Measurements from ENCODE around the gene EMILIN2.

Gene EMILIN2

DNA sequence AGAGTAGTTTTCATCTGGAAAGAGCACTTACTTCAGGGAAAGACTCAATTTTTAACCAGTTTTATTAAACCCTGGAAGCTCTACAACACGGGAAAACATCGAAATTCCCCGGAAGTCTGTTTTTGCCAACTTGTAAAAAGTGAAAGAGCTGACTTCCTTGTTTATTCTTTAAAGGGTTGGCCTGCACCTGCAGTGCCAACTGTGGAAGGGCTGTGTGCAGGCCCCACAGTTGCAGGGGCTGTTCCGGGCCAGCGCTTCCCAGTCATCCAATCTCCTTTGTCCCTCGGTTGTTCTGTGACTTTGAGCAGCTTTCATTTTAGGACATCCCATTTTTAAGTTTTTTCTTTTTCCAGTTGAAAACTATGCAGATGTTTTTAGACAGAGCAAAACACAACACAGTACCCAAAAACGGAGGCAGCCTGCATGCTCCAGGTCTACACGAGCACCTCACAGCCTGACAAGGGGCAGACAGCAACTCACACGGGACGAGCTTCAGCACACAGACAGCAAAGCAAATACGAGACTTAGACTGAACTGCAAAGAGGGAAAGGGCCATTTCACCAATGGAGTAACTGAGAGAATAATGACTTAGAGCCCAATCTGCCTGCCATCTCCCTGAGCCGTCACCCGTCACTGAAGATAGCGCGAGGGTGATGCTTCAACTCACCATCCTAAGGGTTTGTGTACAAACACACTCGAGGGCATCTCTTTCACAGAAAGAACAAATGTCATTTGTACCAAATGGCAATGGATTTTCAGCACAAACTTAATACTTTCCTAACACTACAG, 70.6 kb downstream of the EMILIN2 start:
- no peak for DNase-seq (ENCODE audit: low read depth)
- no peak overlapping the region for H3K4me3 ChIP-seq (ENCODE audit: low read length)
- TF ChIP-seq, protein P1, sequence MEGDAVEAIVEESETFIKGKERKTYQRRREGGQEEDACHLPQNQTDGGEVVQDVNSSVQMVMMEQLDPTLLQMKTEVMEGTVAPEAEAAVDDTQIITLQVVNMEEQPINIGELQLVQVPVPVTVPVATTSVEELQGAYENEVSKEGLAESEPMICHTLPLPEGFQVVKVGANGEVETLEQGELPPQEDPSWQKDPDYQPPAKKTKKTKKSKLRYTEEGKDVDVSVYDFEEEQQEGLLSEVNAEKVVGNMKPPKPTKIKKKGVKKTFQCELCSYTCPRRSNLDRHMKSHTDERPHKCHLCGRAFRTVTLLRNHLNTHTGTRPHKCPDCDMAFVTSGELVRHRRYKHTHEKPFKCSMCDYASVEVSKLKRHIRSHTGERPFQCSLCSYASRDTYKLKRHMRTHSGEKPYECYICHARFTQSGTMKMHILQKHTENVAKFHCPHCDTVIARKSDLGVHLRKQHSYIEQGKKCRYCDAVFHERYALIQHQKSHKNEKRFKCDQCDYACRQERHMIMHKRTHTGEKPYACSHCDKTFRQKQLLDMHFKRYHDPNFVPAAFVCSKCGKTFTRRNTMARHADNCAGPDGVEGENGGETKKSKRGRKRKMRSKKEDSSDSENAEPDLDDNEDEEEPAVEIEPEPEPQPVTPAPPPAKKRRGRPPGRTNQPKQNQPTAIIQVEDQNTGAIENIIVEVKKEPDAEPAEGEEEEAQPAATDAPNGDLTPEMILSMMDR (IDR thresholded peaks at IDR 0.05; ENCODE audit: insufficient read depth, low read depth, low read length, missing control alignments): no peak

DNA sequence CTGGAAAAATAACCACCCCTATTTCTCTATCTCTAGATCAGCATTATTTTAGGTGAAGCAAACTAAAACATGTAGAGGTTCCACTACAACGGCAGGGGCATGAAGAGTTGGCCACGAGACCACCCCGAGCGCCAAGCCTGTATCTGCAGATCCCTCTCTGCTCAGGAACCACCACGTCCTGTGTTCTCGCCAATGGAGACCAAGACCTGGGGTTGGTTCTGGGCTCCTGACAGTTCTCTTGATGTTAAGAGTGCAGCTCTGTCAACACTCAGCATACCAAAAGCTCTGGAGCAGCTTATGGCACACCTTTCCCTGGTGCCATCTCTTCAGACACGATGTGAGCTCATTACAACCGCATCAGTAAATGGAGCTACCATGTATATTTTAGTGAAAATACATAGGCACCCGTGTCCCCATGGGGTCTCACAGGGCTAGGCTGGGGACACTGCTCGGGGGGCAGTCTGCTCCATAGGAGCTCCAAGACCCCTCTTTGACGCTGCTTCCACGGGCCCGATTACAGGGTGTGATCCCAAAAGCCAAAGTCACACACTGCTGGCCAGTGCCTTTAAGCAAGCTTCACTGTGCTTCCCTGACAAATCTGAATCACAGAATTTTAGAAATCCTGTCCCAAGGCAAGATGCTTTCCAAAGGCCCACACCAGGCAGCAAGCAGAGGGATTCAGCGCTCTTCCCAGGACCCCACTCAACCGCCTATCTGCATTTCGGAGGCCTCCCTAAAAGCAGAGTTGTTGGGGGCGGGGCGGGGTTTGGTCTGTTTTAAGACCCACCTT, 72.2 kb downstream of the EMILIN2 start:
- no peak overlapping the region for H3K4me3 ChIP-seq (ENCODE audit: low read length)
- no peak for DNase-seq (ENCODE audit: low read depth)
- TF ChIP-seq, protein P1 (IDR thresholded peaks at IDR 0.05; ENCODE audit: insufficient read depth, low read depth, low read length, missing control alignments): no peak

DNA sequence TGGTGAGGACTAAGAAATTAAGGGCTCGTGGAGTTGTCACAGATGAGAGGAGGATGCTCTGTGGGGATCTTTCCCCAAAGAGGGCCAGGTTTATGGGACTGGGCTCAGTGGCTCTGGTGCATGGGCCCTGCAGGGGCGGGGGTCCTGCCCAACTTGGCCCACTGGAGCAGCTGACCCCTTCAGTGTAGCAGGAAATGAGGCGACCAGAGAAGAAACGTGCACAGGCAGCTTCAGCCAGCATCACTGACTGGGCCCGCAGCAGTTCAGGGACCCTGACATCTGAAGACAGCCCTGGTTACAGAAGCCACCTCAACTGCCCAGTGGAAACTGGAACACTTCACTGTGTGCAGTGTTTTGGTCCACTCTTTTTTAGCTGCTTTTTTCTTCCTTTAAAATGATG, 72.8 kb downstream of the EMILIN2 start:
- TF ChIP-seq, protein P1 (IDR thresholded peaks at IDR 0.05; ENCODE audit: insufficient read depth, low read depth, low read length, missing control alignments): no peak
- DNase-seq (ENCODE audit: low read depth): no peak
- H3K4me3 ChIP-seq (ENCODE audit: low read length): no peak overlapping the region

DNA sequence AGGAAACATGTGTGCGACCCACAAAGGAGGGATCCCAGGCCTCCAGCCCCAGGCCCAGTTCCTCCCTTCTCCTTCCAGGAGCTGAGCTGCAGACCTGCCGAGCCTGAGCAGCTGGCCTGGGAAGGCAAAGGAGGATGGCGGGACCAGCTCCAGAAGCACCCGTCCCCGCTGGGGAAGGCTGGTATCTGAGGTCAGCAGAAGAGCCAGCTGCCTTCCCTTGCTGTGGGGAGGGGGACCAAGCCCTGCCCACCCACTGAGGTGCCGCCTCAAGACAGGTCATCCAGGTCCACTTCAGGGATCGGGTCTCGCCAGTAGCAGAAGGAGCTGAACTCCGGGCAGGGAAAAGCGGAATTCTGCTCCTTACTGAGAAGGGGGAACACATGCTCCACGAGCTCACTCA, 73.2 kb downstream of the EMILIN2 start:
- TF ChIP-seq, protein P1 (IDR thresholded peaks at IDR 0.05; ENCODE audit: insufficient read depth, low read depth, low read length, missing control alignments): no peak
- DNase-seq (ENCODE audit: low read depth): no peak
- H3K4me3 ChIP-seq (ENCODE audit: low read length): no peak overlapping the region

DNA sequence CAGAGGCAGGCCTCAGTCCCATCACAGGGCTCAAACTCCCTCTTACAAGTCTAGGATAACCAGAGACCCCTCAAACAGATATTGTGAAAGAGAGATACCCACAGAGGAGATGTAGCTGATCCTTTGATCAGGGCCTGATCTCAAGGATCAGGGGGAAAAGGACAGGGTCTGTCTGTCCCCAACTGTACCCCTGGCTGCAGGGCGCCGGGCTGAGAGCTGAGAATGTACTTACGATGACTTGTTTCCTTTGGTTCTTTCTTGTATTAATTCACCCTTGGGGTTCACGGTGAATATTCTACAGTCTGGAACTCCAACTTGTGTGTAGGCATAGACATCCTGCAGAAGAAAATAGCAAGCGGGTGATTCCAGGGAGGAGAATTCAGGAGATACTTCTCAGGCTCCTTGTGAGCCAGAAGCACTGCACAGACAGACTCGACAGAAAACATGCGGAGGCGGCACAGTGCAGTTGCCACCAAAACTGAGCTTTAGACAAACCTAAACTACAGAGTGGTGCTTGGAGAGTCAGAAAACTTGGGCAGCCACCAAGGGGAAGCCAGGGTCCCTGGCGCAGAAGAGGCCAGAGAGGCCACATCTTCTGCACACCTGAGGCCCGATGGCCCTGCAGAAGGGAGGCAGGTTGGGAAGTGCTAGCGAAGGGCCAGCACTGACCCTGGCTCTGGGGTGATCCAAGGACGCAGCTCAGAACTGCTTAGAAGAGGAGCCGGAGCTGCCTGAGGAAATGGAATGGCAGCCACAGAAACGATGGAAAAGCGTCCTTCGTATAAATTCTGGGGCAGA, 73.9 kb downstream of the EMILIN2 start:
- no peak overlapping the region for H3K4me3 ChIP-seq (ENCODE audit: low read length)
- TF ChIP-seq, protein P1 (IDR thresholded peaks at IDR 0.05; ENCODE audit: insufficient read depth, low read depth, low read length, missing control alignments): no peak
- DNase-seq (ENCODE audit: low read depth): no peak

DNA sequence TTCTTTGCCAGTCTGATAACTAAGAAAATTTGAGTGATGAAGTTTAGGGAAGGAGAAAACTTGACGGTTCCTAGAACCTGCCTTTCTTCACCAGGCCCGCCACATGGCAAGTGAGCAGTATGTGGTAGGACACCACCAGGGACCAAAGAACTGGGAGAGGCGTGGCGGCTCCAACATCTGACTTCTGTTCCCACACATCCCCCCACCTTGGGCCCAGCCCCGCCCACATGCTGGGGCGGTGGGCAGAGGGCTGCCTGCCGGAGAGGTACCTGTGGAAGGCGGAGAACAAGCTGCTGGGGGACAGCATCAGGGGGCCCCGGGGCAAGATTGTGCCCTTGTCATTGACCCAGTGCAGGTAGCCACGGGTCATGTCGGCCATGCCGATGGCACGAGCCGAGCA, 75.0 kb downstream of the EMILIN2 start:
- DNase-seq (ENCODE audit: low read depth): no peak
- TF ChIP-seq, protein P1 (IDR thresholded peaks at IDR 0.05; ENCODE audit: insufficient read depth, low read depth, low read length, missing control alignments): no peak
- H3K4me3 ChIP-seq (ENCODE audit: low read length): no peak overlapping the region

Measured in epithelial cell of esophagus (primary cell).